Measurements from ENCODE around the gene AMBRA1.

AMBRA1 gene

DNA sequence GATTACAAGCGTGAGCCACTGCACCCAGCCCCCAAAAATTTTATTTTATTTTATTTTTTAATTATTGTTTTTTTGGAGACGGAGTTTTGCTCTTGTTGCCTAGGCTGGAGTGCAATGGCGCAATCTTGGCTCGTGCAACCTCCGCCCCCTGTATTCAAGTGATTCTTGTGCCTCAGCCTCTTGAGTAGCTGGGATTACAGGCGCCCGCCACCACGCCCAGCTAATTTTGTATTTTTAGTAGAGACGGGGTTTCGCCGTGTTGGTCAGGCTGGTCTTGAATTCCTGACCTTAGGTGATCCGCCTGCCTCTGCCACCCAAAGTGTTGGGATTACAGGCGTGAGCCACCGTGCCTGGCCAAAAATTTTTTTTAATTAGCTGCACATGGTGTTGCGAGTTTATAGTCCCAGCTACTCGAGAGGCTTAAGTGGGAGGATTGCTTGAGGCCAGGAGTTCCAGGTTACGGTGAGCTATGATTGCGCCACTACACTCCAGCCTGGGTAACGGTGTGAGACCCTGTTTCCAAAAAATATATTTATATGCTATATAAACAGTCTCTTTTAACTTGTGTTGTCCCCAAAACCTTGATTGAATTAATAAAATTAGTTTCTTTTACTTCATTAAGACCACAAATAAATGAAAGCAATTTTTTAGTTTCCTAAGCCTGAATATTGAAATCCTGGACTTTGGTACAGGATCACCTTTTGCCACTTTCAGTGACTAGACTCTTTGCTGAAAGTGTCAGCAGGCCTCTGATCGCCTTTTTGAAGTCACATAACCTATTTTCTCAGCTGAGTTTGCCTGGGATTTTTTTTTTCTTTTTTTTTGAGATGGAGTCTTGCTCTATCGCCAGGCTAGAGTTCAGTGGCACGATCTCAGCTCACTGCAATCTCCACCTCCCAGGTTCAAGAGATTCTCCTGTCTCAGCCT, 39.7 kb upstream of the AMBRA1 start:
- TF ChIP-seq, protein P1, sequence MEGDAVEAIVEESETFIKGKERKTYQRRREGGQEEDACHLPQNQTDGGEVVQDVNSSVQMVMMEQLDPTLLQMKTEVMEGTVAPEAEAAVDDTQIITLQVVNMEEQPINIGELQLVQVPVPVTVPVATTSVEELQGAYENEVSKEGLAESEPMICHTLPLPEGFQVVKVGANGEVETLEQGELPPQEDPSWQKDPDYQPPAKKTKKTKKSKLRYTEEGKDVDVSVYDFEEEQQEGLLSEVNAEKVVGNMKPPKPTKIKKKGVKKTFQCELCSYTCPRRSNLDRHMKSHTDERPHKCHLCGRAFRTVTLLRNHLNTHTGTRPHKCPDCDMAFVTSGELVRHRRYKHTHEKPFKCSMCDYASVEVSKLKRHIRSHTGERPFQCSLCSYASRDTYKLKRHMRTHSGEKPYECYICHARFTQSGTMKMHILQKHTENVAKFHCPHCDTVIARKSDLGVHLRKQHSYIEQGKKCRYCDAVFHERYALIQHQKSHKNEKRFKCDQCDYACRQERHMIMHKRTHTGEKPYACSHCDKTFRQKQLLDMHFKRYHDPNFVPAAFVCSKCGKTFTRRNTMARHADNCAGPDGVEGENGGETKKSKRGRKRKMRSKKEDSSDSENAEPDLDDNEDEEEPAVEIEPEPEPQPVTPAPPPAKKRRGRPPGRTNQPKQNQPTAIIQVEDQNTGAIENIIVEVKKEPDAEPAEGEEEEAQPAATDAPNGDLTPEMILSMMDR (IDR thresholded peaks at IDR 0.05; ENCODE audit: poor library complexity, severe bottlenecking): no peak
- Histone ChIP-seq H3K36me3 (ENCODE audit: low read depth) (peaks cover 29% of the 10 kb centered on the region), H3K27ac (ENCODE audit: poor library complexity, severe bottlenecking) (no peak overlapping the region), H3K9me3 (ENCODE audit: severe bottlenecking) (no peaks in the 10 kb centered on the region), H3K4me1 (ENCODE audit: insufficient read depth, poor library complexity, severe bottlenecking) (no peaks in the 10 kb centered on the region), H3K27me3 (ENCODE audit: insufficient read depth, poor library complexity, severe bottlenecking) (no peaks in the 10 kb centered on the region), H3K4me3 (ENCODE audit: severe bottlenecking) (no peak overlapping the region)
- DNase-seq (ENCODE audit: low spot score): no peak
- no peak for ATAC-seq (ENCODE audit: low read depth)

DNA sequence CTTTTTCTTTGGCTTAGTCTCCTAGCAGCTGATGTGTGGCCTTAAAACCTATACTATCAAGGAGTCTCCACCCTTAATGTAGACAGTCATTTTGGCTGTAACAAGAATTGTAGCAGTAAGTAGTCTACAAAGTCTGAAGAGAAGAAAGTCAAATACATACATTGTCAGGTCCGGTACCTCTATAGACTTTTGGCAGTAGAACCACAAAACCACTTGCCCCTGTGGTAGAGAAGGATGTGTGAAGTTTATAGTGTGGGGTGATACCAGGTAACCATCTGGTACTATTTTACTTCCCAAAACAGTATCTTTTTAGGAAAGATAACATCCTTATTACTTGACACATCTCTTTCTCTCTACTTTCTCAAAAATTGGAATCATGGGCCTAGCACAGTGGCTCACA, 38.7 kb upstream of the AMBRA1 start:
- ATAC-seq (ENCODE audit: low read depth): no peak
- no peaks in the 10 kb centered on the region for H3K9me3 ChIP-seq (ENCODE audit: severe bottlenecking)
- no peak overlapping the region for H3K27ac ChIP-seq (ENCODE audit: poor library complexity, severe bottlenecking)
- peaks cover 24% of the 10 kb centered on the region for H3K36me3 ChIP-seq (ENCODE audit: low read depth)
- TF ChIP-seq, protein P1 (IDR thresholded peaks at IDR 0.05; ENCODE audit: poor library complexity, severe bottlenecking): no peak
- DNase-seq (ENCODE audit: low spot score): no peak
- H3K4me1 ChIP-seq (ENCODE audit: insufficient read depth, poor library complexity, severe bottlenecking): no peaks in the 10 kb centered on the region
- H3K4me3 ChIP-seq (ENCODE audit: severe bottlenecking): no peak overlapping the region
- no peaks in the 10 kb centered on the region for H3K27me3 ChIP-seq (ENCODE audit: insufficient read depth, poor library complexity, severe bottlenecking)

DNA sequence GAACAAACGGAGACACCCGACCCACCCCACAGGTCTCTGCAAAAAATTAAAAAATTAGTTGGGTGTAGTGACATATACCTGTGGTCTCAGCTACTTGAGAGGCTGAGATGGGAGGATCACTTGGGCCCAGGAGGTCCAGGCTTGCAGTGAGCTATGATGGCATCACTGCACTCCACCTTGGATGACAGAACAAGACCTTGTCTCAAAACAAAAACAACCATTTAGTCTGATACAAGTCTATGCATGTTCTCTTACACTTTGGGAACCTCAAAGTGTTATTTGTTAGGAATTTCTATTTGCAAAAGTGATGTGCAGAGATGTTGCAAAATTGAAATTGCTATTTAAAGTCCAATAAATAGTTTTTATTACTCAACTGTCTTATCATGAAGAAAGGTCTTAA, 37.9 kb upstream of the AMBRA1 start:
- Histone ChIP-seq H3K36me3 (ENCODE audit: low read depth) (peaks cover 29% of the 10 kb centered on the region), H3K9me3 (ENCODE audit: severe bottlenecking) (no peaks in the 10 kb centered on the region), H3K4me1 (ENCODE audit: insufficient read depth, poor library complexity, severe bottlenecking) (no peaks in the 10 kb centered on the region), H3K27ac (ENCODE audit: poor library complexity, severe bottlenecking) (no peak overlapping the region), H3K4me3 (ENCODE audit: severe bottlenecking) (no peak overlapping the region), H3K27me3 (ENCODE audit: insufficient read depth, poor library complexity, severe bottlenecking) (no peaks in the 10 kb centered on the region)
- TF ChIP-seq, protein P1 (IDR thresholded peaks at IDR 0.05; ENCODE audit: poor library complexity, severe bottlenecking): no peak
- no peak for DNase-seq (ENCODE audit: low spot score)
- no peak for ATAC-seq (ENCODE audit: low read depth)

DNA sequence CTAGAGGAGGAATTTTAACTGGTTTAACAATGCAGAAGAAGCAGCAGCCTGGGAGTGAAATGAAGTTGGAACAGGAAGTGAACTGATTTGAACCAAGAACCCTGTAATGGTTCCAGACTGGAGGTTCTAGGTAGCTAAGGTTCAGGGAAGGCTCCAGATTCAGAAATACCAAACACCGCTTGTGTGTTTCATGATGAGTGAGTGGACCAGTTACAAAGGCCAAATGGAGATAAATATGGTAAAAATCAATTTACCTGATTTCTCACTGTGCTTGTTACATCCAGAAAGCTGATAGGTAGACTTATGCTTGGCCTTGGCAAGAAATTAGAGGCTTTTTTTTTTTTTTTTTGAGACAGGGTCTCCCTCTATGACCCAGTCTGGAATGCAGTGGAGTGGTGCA, 36.4 kb upstream of the AMBRA1 start:
- no peak overlapping the region for H3K27ac ChIP-seq (ENCODE audit: poor library complexity, severe bottlenecking)
- TF ChIP-seq, protein P1 (IDR thresholded peaks at IDR 0.05; ENCODE audit: poor library complexity, severe bottlenecking): no peak
- H3K27me3 ChIP-seq (ENCODE audit: insufficient read depth, poor library complexity, severe bottlenecking): no peaks in the 10 kb centered on the region
- no peaks in the 10 kb centered on the region for H3K9me3 ChIP-seq (ENCODE audit: severe bottlenecking)
- ATAC-seq (ENCODE audit: low read depth) (no peak), DNase-seq (ENCODE audit: low spot score) (no peak)
- peaks cover 44% of the 10 kb centered on the region for H3K36me3 ChIP-seq (ENCODE audit: low read depth)
- no peaks in the 10 kb centered on the region for H3K4me1 ChIP-seq (ENCODE audit: insufficient read depth, poor library complexity, severe bottlenecking)
- H3K4me3 ChIP-seq (ENCODE audit: severe bottlenecking): no peak overlapping the region

DNA sequence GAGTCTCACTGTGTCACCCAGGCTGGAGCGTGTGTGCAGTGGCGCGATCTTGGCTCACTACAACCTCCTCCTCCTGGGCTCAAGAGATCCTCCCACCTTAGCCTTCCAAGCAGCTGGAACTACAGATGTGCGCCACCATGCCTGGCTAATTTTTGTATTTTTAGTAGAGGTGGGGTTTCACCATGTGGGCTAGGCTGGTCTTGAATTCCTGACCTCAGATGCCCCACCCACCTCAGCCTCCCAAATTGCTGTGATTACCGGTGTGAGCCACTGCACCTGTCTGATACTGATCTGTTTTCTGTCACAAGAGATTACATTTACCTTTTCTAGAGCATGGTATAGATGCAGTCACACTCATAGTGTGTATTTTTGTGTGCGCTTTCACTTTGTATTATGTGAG, 35.1 kb upstream of the AMBRA1 start:
- H3K4me3 ChIP-seq (ENCODE audit: severe bottlenecking): no peak overlapping the region
- no peaks in the 10 kb centered on the region for H3K4me1 ChIP-seq (ENCODE audit: insufficient read depth, poor library complexity, severe bottlenecking)
- no peaks in the 10 kb centered on the region for H3K9me3 ChIP-seq (ENCODE audit: severe bottlenecking)
- H3K27me3 ChIP-seq (ENCODE audit: insufficient read depth, poor library complexity, severe bottlenecking): no peaks in the 10 kb centered on the region
- ATAC-seq (ENCODE audit: low read depth) (no peak), DNase-seq (ENCODE audit: low spot score) (no peak)
- peaks cover 53% of the 10 kb centered on the region for H3K36me3 ChIP-seq (ENCODE audit: low read depth)
- no peak overlapping the region for H3K27ac ChIP-seq (ENCODE audit: poor library complexity, severe bottlenecking)
- TF ChIP-seq, protein P1 (IDR thresholded peaks at IDR 0.05; ENCODE audit: poor library complexity, severe bottlenecking): no peak
